Coronary artery (tissue), 2 donors: Measurements from ENCODE around the gene MARK4.

ENCODE experiments used
- DNase-seq: peaks from one replicate; pipeline ENCODE4 v3.0.0-alpha.2; 2017; ENCODE audit warnings: low spot score
- H3K27ac ChIP-seq, 2 donors: fragments of 200-600 bp; sonication (generic); one replicate each; pipeline ENCODE4 v1.5.1; 2016 to 2019
- H3K4me3 ChIP-seq: fragments of 200-600 bp; sonication (generic); 2 replicates; pipeline ENCODE4 v1.5.1; 2016; ENCODE audit warnings: mild to moderate bottlenecking, moderate library complexity
- TF ChIP-seq, protein P1 (sequence below): fragments of 200-600 bp; sonication (generic); IDR thresholded peaks from one replicate; pipeline ENCODE4 v1.5.1; 2019; ENCODE audit warnings: antibody characterized with exemption

The MARK4 gene

GRCh38 chr19:45350477-45351058 is 99.5 kb downstream of the MARK4 start:
- TF ChIP-seq, protein P1, sequence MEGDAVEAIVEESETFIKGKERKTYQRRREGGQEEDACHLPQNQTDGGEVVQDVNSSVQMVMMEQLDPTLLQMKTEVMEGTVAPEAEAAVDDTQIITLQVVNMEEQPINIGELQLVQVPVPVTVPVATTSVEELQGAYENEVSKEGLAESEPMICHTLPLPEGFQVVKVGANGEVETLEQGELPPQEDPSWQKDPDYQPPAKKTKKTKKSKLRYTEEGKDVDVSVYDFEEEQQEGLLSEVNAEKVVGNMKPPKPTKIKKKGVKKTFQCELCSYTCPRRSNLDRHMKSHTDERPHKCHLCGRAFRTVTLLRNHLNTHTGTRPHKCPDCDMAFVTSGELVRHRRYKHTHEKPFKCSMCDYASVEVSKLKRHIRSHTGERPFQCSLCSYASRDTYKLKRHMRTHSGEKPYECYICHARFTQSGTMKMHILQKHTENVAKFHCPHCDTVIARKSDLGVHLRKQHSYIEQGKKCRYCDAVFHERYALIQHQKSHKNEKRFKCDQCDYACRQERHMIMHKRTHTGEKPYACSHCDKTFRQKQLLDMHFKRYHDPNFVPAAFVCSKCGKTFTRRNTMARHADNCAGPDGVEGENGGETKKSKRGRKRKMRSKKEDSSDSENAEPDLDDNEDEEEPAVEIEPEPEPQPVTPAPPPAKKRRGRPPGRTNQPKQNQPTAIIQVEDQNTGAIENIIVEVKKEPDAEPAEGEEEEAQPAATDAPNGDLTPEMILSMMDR, result no peak
- DNase-seq, result no peak
- Histone ChIP-seq H3K27ac (no peak overlapping the region), H3K4me3 (no peak overlapping the region)

- TF ChIP-seq, protein P1, result no peak
- no peak for DNase-seq
- no peak overlapping the region for H3K27ac ChIP-seq
- H3K4me3 ChIP-seq, result no peak overlapping the region
These were observed 100.4 kb downstream of the MARK4 start for GRCh38 chr19:45351401-45351952.

DNA sequence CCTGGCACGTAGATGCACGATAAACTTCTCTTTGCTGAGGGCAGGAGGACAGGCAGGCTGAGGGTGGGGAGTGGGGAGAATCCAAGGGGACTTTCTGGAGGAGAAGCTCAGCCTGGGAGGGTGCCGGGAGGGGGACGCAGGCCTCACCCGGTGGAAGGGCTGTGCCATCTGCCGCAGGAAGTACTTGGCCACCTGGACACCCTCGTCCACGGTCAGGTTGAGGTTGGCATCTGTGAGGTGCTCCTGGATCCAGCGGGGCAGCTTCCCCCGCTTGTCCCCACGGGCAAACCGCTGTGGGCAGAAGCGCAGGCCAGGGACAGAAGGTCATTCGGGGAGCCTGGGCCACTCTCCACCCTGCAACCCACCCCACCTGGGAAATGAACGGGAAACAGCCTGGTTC is 101.0 kb downstream of the MARK4 start:
- DNase-seq, result no peak
- TF ChIP-seq, protein P1, result no peak
- H3K27ac ChIP-seq, result no peak overlapping the region
- H3K4me3 ChIP-seq, result no peak overlapping the region

DNA sequence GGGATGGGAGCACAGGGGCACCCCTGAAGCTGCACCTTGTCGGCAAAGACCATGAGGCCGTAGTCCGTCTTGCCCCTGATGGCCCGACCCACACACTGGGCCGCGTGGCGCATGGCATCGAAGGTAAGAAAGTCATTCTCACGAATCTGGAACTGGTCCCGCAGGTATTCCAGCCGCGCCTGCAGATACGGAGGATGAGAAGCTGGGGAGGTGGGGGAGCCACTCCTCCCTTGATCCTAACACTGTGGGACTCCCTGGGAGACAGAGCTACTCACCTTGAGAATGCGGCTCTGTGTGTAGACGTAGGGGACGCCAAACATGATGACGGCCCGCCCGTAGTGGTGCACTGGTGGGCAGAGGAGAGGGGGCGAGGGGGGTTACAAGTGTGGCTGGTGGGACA is 101.4 kb downstream of the MARK4 start:
- Histone ChIP-seq H3K27ac (no peak overlapping the region), H3K4me3 (no peak overlapping the region)
- DNase-seq, result no peak
- TF ChIP-seq, protein P1, result no peak

- H3K4me3 ChIP-seq, result no peak overlapping the region
- no peak overlapping the region for H3K27ac ChIP-seq
- no peak for DNase-seq
- TF ChIP-seq, protein P1, result no peak
These were observed 102.1 kb downstream of the MARK4 start for GRCh38 chr19:45352914-45353796.

GRCh38 chr19:45354241-45354842 is 103.3 kb downstream of the MARK4 start:
- TF ChIP-seq, protein P1, result no peak

More at GRCh38 chr19:45354241-45354842, 103.3 kb downstream of the MARK4 start:
- DNase-seq, result no peak
- no peak overlapping the region for H3K4me3 ChIP-seq
- H3K27ac ChIP-seq, result no peak overlapping the region
